Activated naive CD4-positive, alpha-beta T cell treated with anti-CD3 and anti-CD28 coated beads, Interleukin-2, amount 10 ng/mL, durations not matched to agents 7 days and 5 days (primary cell): Measurements from ENCODE around the gene MAN2A1.

Source experiments
- CTCF ChIA-PET: fragments of 350-600 bp; sonication (Branson Sonifier 250); formaldehyde crosslinking; loops from one replicate; lab custom pipeline; 2021; ENCODE audit warnings: antibody characterized with exemption; lab: Charles Lee
- DNase-seq: peaks from one replicate; pipeline ENCODE4 v3.0.0-alpha.2; 2020
- H3K27ac Mint-ChIP-seq: one replicate; pipeline ENCODE4 v1.8.0; 2021; ENCODE audit warnings: mild to moderate bottlenecking, moderate library complexity, mixed read lengths
- H3K27me3 Mint-ChIP-seq: one replicate; pipeline ENCODE4 v1.8.0; 2021; ENCODE audit warnings: mild to moderate bottlenecking, mixed read lengths
- H3K36me3 Mint-ChIP-seq: one replicate; pipeline ENCODE4 v1.8.0; 2021; ENCODE audit warnings: mixed read lengths
- H3K4me1 Mint-ChIP-seq: one replicate; pipeline ENCODE4 v1.8.0; 2021; ENCODE audit warnings: mixed read lengths
- H3K4me3 Mint-ChIP-seq: one replicate; pipeline ENCODE4 v1.8.0; 2021; ENCODE audit warnings: mild to moderate bottlenecking, moderate library complexity, mixed read lengths
- H3K9me3 Mint-ChIP-seq: one replicate; pipeline ENCODE4 v1.8.0; 2021; ENCODE audit warnings: mixed read lengths

Gene MAN2A1

GRCh38 chr5:109689740-109690241 lies at the start of gene MAN2A1:
Gene MAN2A1 (plus strand): TSS chr5:109689927. CDS start chr5:109690418, 491 bp downstream.
- CTCF ChIA-PET = interaction anchor here (1.2 to 3.0 kb wide), 4 partner anchors 14 to 364 kb away, joined by 3 to 19 read pairs (median 11); no protein-coding TSS in a partner anchor
- H3K4me1 Mint-ChIP-seq = peaks cover 47% of the 10 kb centered on the region
- peak within 1 kb of the TSS; percentile 96 for H3K27ac Mint-ChIP-seq
- peaks cover 18% of the 10 kb centered on the region for H3K36me3 Mint-ChIP-seq
- no peaks in the 10 kb centered on the region for H3K27me3 Mint-ChIP-seq
- H3K9me3 Mint-ChIP-seq = peaks cover 11% of the 10 kb centered on the region
- peak; percentile 89 for DNase-seq
- H3K4me3 Mint-ChIP-seq = peak within 1 kb of the TSS; percentile 88

- peaks cover 3% of the 10 kb centered on the region for H3K9me3 Mint-ChIP-seq
- peaks cover 7% of the 10 kb centered on the region for H3K27me3 Mint-ChIP-seq
- no peak overlapping the region for H3K4me3 Mint-ChIP-seq
- no peaks in the 10 kb centered on the region for H3K4me1 Mint-ChIP-seq
- CTCF ChIA-PET = no interaction called here
- no peak for DNase-seq
- H3K36me3 Mint-ChIP-seq = no peaks in the 10 kb centered on the region
- no peak overlapping the region for H3K27ac Mint-ChIP-seq
Measured at GRCh38 chr5:109640976-109641375, 48.8 kb upstream of the MAN2A1 start.

GRCh38 chr5:109643791-109644350 lies 45.9 kb upstream of the MAN2A1 start:
- no peak for DNase-seq
- H3K9me3 Mint-ChIP-seq = peaks cover 3% of the 10 kb centered on the region
- H3K36me3 Mint-ChIP-seq = no peaks in the 10 kb centered on the region
- H3K4me1 Mint-ChIP-seq = no peaks in the 10 kb centered on the region
- H3K4me3 Mint-ChIP-seq = no peak overlapping the region
- CTCF ChIA-PET = interaction anchor here (1.3 kb wide), 1 partner anchor 12 kb away, joined by 3 read pairs; no protein-coding TSS in a partner anchor
- peaks cover 7% of the 10 kb centered on the region for H3K27me3 Mint-ChIP-seq
- H3K27ac Mint-ChIP-seq = no peak overlapping the region

GRCh38 chr5:109644829-109645228 lies 44.9 kb upstream of the MAN2A1 start:
- H3K4me3 Mint-ChIP-seq = no peak overlapping the region
- CTCF ChIA-PET = interaction anchor here (1.3 kb wide), 1 partner anchor 13 kb away, joined by 3 read pairs; no protein-coding TSS in a partner anchor
- no peaks in the 10 kb centered on the region for H3K4me1 Mint-ChIP-seq
- peaks cover 7% of the 10 kb centered on the region for H3K27me3 Mint-ChIP-seq
- no peaks in the 10 kb centered on the region for H3K36me3 Mint-ChIP-seq
- DNase-seq = no peak
- no peak overlapping the region for H3K27ac Mint-ChIP-seq
- no peaks in the 10 kb centered on the region for H3K9me3 Mint-ChIP-seq

GRCh38 chr5:109645707-109646192 lies 44.0 kb upstream of the MAN2A1 start:
- H3K27me3 Mint-ChIP-seq = peaks cover 4% of the 10 kb centered on the region
- H3K36me3 Mint-ChIP-seq = no peaks in the 10 kb centered on the region
- no peaks in the 10 kb centered on the region for H3K9me3 Mint-ChIP-seq
- no peak for DNase-seq
- no peak overlapping the region for H3K27ac Mint-ChIP-seq
- H3K4me1 Mint-ChIP-seq = no peaks in the 10 kb centered on the region
- CTCF ChIA-PET = no interaction called here
- H3K4me3 Mint-ChIP-seq = no peak overlapping the region

GRCh38 chr5:109649318-109649717 lies 40.4 kb upstream of the MAN2A1 start:
- Mint-ChIP-seq H3K27me3 (peaks cover 2% of the 10 kb centered on the region), H3K27ac (no peak overlapping the region), H3K4me1 (no peaks in the 10 kb centered on the region), H3K4me3 (no peak overlapping the region), H3K36me3 (no peaks in the 10 kb centered on the region), H3K9me3 (no peaks in the 10 kb centered on the region)
- CTCF ChIA-PET = no interaction called here
- DNase-seq = no peak

- Mint-ChIP-seq H3K36me3 (no peaks in the 10 kb centered on the region), H3K4me1 (no peaks in the 10 kb centered on the region), H3K9me3 (no peaks in the 10 kb centered on the region), H3K4me3 (no peak overlapping the region), H3K27me3 (peaks cover 5% of the 10 kb centered on the region), H3K27ac (no peak overlapping the region)
- CTCF ChIA-PET = no interaction called here
- DNase-seq = no peak
Measured at GRCh38 chr5:109650493-109650892, 39.2 kb upstream of the MAN2A1 start.

GRCh38 chr5:109652096-109652495 lies 37.6 kb upstream of the MAN2A1 start:
- peaks cover 8% of the 10 kb centered on the region for H3K27me3 Mint-ChIP-seq
- H3K9me3 Mint-ChIP-seq = no peaks in the 10 kb centered on the region
- DNase-seq = no peak
- CTCF ChIA-PET = no interaction called here
- H3K36me3 Mint-ChIP-seq = no peaks in the 10 kb centered on the region
- H3K4me1 Mint-ChIP-seq = peaks cover 12% of the 10 kb centered on the region
- no peak overlapping the region for H3K27ac Mint-ChIP-seq
- H3K4me3 Mint-ChIP-seq = no peak overlapping the region

- H3K4me3 Mint-ChIP-seq = no peak overlapping the region
- H3K4me1 Mint-ChIP-seq = peaks cover 16% of the 10 kb centered on the region
- no peak overlapping the region for H3K27ac Mint-ChIP-seq
- CTCF ChIA-PET = no interaction called here
- no peak for DNase-seq
- no peaks in the 10 kb centered on the region for H3K36me3 Mint-ChIP-seq
- H3K27me3 Mint-ChIP-seq = peaks cover 11% of the 10 kb centered on the region
- no peaks in the 10 kb centered on the region for H3K9me3 Mint-ChIP-seq
Measured at GRCh38 chr5:109653042-109653441, 36.7 kb upstream of the MAN2A1 start.

GRCh38 chr5:109653561-109654239 lies 36.0 kb upstream of the MAN2A1 start:
- Mint-ChIP-seq H3K27me3 (peaks cover 11% of the 10 kb centered on the region), H3K27ac (no peak overlapping the region), H3K4me3 (no peak overlapping the region), H3K36me3 (no peaks in the 10 kb centered on the region), H3K9me3 (no peaks in the 10 kb centered on the region), H3K4me1 (peaks cover 16% of the 10 kb centered on the region)
- CTCF ChIA-PET = no interaction called here
- no peak for DNase-seq

- Mint-ChIP-seq H3K36me3 (no peaks in the 10 kb centered on the region), H3K27ac (no peak overlapping the region), H3K4me3 (no peak overlapping the region), H3K4me1 (peaks cover 16% of the 10 kb centered on the region), H3K9me3 (no peaks in the 10 kb centered on the region), H3K27me3 (peaks cover 11% of the 10 kb centered on the region)
- DNase-seq = no peak
- CTCF ChIA-PET = no interaction called here
Measured at GRCh38 chr5:109654455-109654854, 35.3 kb upstream of the MAN2A1 start.

GRCh38 chr5:109655841-109656240 lies 33.9 kb upstream of the MAN2A1 start:
- Mint-ChIP-seq H3K4me1 (peaks cover 16% of the 10 kb centered on the region), H3K27ac (no peak overlapping the region), H3K4me3 (no peak overlapping the region), H3K27me3 (peaks cover 11% of the 10 kb centered on the region), H3K9me3 (no peaks in the 10 kb centered on the region), H3K36me3 (no peaks in the 10 kb centered on the region)
- no peak for DNase-seq
- CTCF ChIA-PET = no interaction called here

- Mint-ChIP-seq H3K27ac (no peak overlapping the region), H3K4me3 (no peak overlapping the region), H3K9me3 (no peaks in the 10 kb centered on the region), H3K27me3 (peaks cover 11% of the 10 kb centered on the region), H3K36me3 (no peaks in the 10 kb centered on the region), H3K4me1 (peaks cover 16% of the 10 kb centered on the region)
- peak; percentile 61 for DNase-seq
- CTCF ChIA-PET = no interaction called here
Measured at GRCh38 chr5:109656829-109657228, 32.9 kb upstream of the MAN2A1 start.

- CTCF ChIA-PET = no interaction called here
Measured at GRCh38 chr5:109659901-109660300, 29.8 kb upstream of the MAN2A1 start.

GRCh38 chr5:109660301-109660700 lies 29.4 kb upstream of the MAN2A1 start:
- Mint-ChIP-seq H3K27ac (no peak overlapping the region), H3K36me3 (no peaks in the 10 kb centered on the region)

More at GRCh38 chr5:109659901-109660300, 29.8 kb upstream of the MAN2A1 start:
- H3K9me3 Mint-ChIP-seq = no peaks in the 10 kb centered on the region
- no peak for DNase-seq
- peaks cover 6% of the 10 kb centered on the region for H3K27me3 Mint-ChIP-seq
- peaks cover 16% of the 10 kb centered on the region for H3K4me1 Mint-ChIP-seq
- H3K36me3 Mint-ChIP-seq = no peaks in the 10 kb centered on the region
- no peak overlapping the region for H3K4me3 Mint-ChIP-seq
- H3K27ac Mint-ChIP-seq = no peak overlapping the region

More at GRCh38 chr5:109660301-109660700, 29.4 kb upstream of the MAN2A1 start:
- no peak overlapping the region for H3K4me3 Mint-ChIP-seq
- CTCF ChIA-PET = no interaction called here
- no peaks in the 10 kb centered on the region for H3K9me3 Mint-ChIP-seq
- H3K27me3 Mint-ChIP-seq = peaks cover 6% of the 10 kb centered on the region
- peaks cover 16% of the 10 kb centered on the region for H3K4me1 Mint-ChIP-seq
- no peak for DNase-seq
